MM.1S (cell line): ENCODE results near the gene SMIM13.

Experiments
- CTCF ChIP-seq: fragments of 300-600 bp; sonication (generic); IDR thresholded peaks from 2 replicates; pipeline ENCODE4 v1.5.1; 2016; ENCODE audit warnings: antibody characterized with exemption, low read length, mixed read lengths
- EZH2 ChIP-seq: fragments of 300-600 bp; sonication (generic); optimal IDR thresholded peaks from 2 replicates; pipeline ENCODE3; 2017; ENCODE audit warnings: low read depth, mild to moderate bottlenecking, antibody characterized with exemption, low read length, mixed read lengths
- EZH2phosphoT487 ChIP-seq: fragments of 300-600 bp; sonication (generic); IDR thresholded peaks from 2 replicates; pipeline ENCODE4 v1.6.1; 2018; ENCODE audit warnings: antibody characterized with exemption, low read length

GRCh38 chr6:11058406-11058805, 35.2 kb upstream of the SMIM13 start:
- TF ChIP-seq CTCF (no peak), EZH2 (no peak), EZH2phosphoT487 (no peak)
